Measurements from ENCODE around the gene MAP4K3. TPM values are rescaled to one million over a fixed set of nuclear protein-coding genes. Genes with fewer than 3 reads are reported as not detected.

MAP4K3 gene
- total RNA-seq, 2 donors from 2014 or later: 16.1 to 17.7 TPM

DNA sequence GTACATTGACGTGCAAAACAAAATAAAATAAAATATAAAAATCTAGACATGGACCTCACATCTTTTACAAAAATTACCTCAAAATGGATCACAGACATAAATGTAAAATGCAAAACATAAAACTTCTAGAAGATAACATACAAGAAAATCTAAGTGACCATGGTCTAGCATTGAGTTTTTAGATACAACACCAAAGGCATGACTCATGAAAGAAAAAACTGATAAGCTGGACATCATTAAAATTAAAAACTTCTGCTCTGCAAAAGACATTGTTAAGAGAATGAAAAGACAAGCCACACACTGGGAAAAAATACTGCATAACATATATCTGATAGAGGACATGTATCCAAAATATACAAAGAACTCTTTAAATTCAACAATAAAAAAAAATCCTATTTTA lies 14.4 kb downstream of the MAP4K3 start:
- ATAC-seq: no peak
- Mint-ChIP-seq H3K27ac (no peak overlapping the region), H3K36me3 (peaks cover 0 to 6% of the 10 kb centered on the region in 2 donors), H3K9me3 (peaks cover 4 to 12% of the 10 kb centered on the region in 2 donors)
- no peak for DNase-seq (ENCODE audit: low spot score in 2 of 2)

- Mint-ChIP-seq H3K9me3 (peaks cover 4 to 12% of the 10 kb centered on the region in 2 donors), H3K27ac (no peak overlapping the region), H3K36me3 (peaks cover 0 to 6% of the 10 kb centered on the region in 2 donors)
- ATAC-seq: no peak
- DNase-seq (ENCODE audit: low spot score in 2 of 2): no peak
Observed at GRCh38 chr2:39421354-39421753, 15.7 kb downstream of the MAP4K3 start.

GRCh38 chr2:39419282-39420223 lies 17.5 kb downstream of the MAP4K3 start:
- peak in 1 of 2 donors; percentile 56 for ATAC-seq
- Mint-ChIP-seq H3K27ac (no peak overlapping the region), H3K9me3 (peaks cover 4 to 12% of the 10 kb centered on the region in 2 donors), H3K36me3 (peaks cover 0 to 6% of the 10 kb centered on the region in 2 donors)
- DNase-seq (ENCODE audit: low spot score in 2 of 2): no peak

DNA sequence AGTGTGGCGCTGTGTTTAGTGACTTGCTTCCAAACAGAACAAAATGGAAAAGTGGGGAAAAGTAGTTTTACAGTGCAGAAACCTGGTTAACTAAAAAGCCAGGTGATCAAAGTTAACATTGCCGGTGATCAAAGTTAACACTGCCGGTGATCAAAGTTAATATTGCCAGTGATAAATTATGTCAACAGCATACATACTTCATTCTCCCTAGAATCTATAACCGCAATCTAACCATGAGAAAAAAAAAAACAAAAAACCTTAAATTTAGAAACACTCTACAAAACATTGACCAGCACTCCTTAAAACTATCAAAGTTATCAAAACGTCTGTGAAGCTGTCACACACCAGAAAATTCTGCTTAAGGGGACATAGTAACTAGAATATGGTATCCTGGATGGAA lies 18.6 kb downstream of the MAP4K3 start:
- Mint-ChIP-seq H3K36me3 (peaks cover 0 to 6% of the 10 kb centered on the region in 2 donors), H3K9me3 (peaks cover 4 to 12% of the 10 kb centered on the region in 2 donors), H3K27ac (no peak overlapping the region)
- no peak for DNase-seq (ENCODE audit: low spot score in 2 of 2)
- ATAC-seq: no peak

GRCh38 chr2:39416140-39416539 lies 20.9 kb downstream of the MAP4K3 start:
- DNase-seq (ENCODE audit: low spot score in 2 of 2): no peak
- Mint-ChIP-seq H3K27ac (no peak overlapping the region), H3K36me3 (no peaks in the 10 kb centered on the region), H3K9me3 (peaks cover 0 to 6% of the 10 kb centered on the region in 2 donors)
- no peak for ATAC-seq

- DNase-seq (ENCODE audit: low spot score in 2 of 2) (no peak), ATAC-seq (peak; percentile 33 to 57)
- Mint-ChIP-seq H3K36me3 (no peaks in the 10 kb centered on the region), H3K27ac (peak overlapping the region in 1 of 2 donors; percentile 32), H3K9me3 (no peaks in the 10 kb centered on the region)
Observed at GRCh38 chr2:39413063-39413737, 23.9 kb downstream of the MAP4K3 start.

- Mint-ChIP-seq H3K27ac (no peak overlapping the region), H3K36me3 (no peaks in the 10 kb centered on the region), H3K9me3 (no peaks in the 10 kb centered on the region)
Observed at GRCh38 chr2:39411181-39411944, 25.7 kb downstream of the MAP4K3 start.

DNA sequence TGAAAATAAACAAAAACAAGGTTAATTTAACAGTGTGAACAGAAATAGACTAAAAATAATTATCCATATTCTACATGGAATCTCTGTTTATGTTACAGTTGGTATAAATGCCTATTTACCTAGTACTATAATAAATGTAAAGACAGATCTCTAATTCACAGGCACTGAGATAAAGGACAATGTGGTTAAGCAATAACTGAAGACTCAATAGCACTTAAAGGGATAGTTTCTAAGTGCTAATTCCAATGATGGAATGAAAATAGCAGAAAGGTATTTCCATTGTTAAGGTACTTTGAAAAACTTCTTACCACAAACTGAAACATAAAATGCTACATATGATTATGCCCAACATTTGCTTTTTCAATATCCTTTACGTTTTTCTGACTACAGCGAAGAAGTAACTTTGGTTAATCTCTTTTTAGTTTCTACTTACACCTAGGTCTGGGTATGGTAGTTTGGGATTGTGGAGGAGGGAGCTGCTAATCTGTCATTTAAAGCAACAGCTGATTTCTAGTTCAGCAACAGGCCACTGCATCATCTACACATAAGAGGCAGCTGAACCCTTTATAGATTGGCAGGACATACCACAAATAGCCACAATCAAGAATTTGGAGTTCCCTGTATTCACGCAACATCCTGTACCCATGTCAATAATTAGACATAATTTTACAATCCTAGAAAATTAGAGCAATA lies 27.2 kb downstream of the MAP4K3 start:
- no peaks in the 10 kb centered on the region for H3K9me3 Mint-ChIP-seq
- H3K27ac Mint-ChIP-seq: no peak overlapping the region
- no peak for ATAC-seq
- no peak for DNase-seq (ENCODE audit: low spot score in 2 of 2)
- H3K36me3 Mint-ChIP-seq: no peaks in the 10 kb centered on the region

More at GRCh38 chr2:39411181-39411944, 25.7 kb downstream of the MAP4K3 start:
- no peak for DNase-seq (ENCODE audit: low spot score in 2 of 2)
- ATAC-seq: peak; percentile 67 to 80

DNA sequence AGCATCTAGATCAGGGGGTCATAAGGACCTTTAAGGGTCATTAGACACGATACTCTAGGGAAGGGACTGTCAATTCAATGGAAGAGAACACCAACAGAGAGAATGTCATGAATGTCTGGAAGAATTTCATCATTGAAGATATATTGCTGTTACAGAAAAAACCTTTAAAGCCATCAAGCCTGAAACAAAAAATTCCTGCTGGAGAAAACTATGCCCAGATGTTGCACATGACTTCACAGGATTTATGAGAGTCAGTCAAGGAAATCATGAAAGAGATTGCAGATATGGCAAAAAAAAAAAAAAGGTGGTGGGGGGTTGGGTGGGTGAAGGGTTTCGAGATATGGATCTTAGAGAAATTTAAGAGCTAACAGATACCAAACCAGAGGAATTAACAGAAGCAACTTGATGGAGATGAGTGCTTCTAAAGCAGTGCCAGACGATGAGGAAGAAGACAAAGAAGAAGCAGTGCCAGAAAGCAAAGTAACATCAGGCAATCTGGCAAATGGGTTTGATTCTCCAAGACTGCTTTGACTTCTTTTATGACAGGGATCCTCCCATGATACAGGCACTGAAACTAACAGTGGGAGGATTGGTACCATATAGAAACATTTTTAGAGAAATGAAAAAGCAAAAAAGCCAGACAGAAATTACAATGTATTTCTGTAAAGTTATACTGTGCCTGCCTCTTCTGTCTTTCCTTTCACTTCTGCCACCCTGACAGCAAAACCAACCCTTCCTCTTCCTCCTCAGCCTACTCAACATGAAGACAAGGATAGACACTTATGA lies 28.5 kb downstream of the MAP4K3 start:
- ATAC-seq: peak; percentile 31 to 75
- no peaks in the 10 kb centered on the region for H3K9me3 Mint-ChIP-seq
- no peak overlapping the region for H3K27ac Mint-ChIP-seq
- peaks cover 0 to 8% of the 10 kb centered on the region in 2 donors for H3K36me3 Mint-ChIP-seq
- no peak for DNase-seq (ENCODE audit: low spot score in 2 of 2)

GRCh38 chr2:39407516-39408296 lies 29.4 kb downstream of the MAP4K3 start:
- DNase-seq (ENCODE audit: low spot score in 2 of 2): no peak
- no peak overlapping the region for H3K27ac Mint-ChIP-seq
- H3K9me3 Mint-ChIP-seq: no peaks in the 10 kb centered on the region
- peaks cover 0 to 8% of the 10 kb centered on the region in 2 donors for H3K36me3 Mint-ChIP-seq
- no peak for ATAC-seq

GRCh38 chr2:39405364-39405763 lies 31.7 kb downstream of the MAP4K3 start:
- Mint-ChIP-seq H3K27ac (peak overlapping the region in 1 of 2 donors; percentile 71), H3K9me3 (no peaks in the 10 kb centered on the region), H3K36me3 (peaks cover 0 to 8% of the 10 kb centered on the region in 2 donors)
- DNase-seq (ENCODE audit: low spot score in 2 of 2): no peak
- ATAC-seq: no peak

- ATAC-seq: peak; percentile 29 to 44
- Mint-ChIP-seq H3K9me3 (no peaks in the 10 kb centered on the region), H3K27ac (peak overlapping the region in 1 of 2 donors; percentile 18), H3K36me3 (peaks cover 0 to 8% of the 10 kb centered on the region in 2 donors)
- no peak for DNase-seq (ENCODE audit: low spot score in 2 of 2)
Observed at GRCh38 chr2:39403311-39403710, 33.8 kb downstream of the MAP4K3 start.

- Mint-ChIP-seq H3K9me3 (no peaks in the 10 kb centered on the region), H3K36me3 (peaks cover 0 to 8% of the 10 kb centered on the region in 2 donors)
- no peak for DNase-seq (ENCODE audit: low spot score in 2 of 2)
Observed at GRCh38 chr2:39401319-39401718, 35.8 kb downstream of the MAP4K3 start.

DNA sequence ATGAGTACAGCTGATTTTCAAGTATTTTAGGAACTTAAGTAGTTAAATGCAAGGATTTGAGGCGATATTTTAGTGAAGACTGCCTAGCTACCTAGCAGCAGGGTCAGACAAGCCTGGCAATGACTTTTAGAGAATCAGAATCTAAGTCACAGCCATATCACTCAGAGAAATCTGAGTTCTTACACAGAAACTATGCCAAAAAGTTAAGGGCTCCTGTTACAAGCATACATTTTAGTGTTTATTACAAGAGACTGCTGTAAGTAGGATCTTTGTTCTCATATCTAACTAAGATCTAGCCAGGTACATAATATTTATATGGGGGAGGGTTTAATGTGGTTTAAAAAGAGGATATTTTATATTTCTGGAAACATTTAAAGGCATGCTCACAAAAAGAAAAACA lies 37.5 kb downstream of the MAP4K3 start:
- H3K36me3 Mint-ChIP-seq: peaks cover 0 to 8% of the 10 kb centered on the region in 2 donors
- H3K27ac Mint-ChIP-seq: no peak overlapping the region
- H3K9me3 Mint-ChIP-seq: no peaks in the 10 kb centered on the region
- no peak for ATAC-seq
- DNase-seq (ENCODE audit: low spot score in 2 of 2): no peak

More at GRCh38 chr2:39401319-39401718, 35.8 kb downstream of the MAP4K3 start:
- H3K27ac Mint-ChIP-seq: no peak overlapping the region
- ATAC-seq: no peak

- H3K27ac Mint-ChIP-seq: no peak overlapping the region
- DNase-seq (ENCODE audit: low spot score in 2 of 2) (no peak), ATAC-seq (no peak)
- peaks cover 0 to 6% of the 10 kb centered on the region in 2 donors for H3K36me3 Mint-ChIP-seq
- no peaks in the 10 kb centered on the region for H3K9me3 Mint-ChIP-seq
Observed at GRCh38 chr2:39395313-39395712, 41.8 kb downstream of the MAP4K3 start.

Data from activated naive CD4-positive, alpha-beta T cell treated with anti-CD3 and anti-CD28 coated beads, Interleukin-2, amount 50 U/mL, for 72 hours (primary cell).